Endothelial cell of umbilical vein (primary cell): ENCODE results near the gene KLHL18. TPM values are rescaled to one million over a fixed set of nuclear protein-coding genes. Genes with fewer than 3 reads are reported as not detected.
A peak's percentile ranks its signal among the peaks of the same experiment; 100 is the strongest.

Source experiments
- BruUV-seq: library from RNA; stranded (reverse); fragments of 400-500 nt; replicated peaks from 2 replicates; lab custom pipeline; 2021; lab: Mats Ljungman, UMichigan
- CTCF ChIA-PET: fragments of 300-600, 350-600 bp; sonication (Branson Sonifier 250); formaldehyde crosslinking; loops from one replicate; lab custom pipeline; 2021; ENCODE audit warnings: antibody characterized with exemption, inconsistent platforms; lab: Charles Lee
- POLR2A ChIA-PET: fragments of 300-600, 350-600 bp; sonication (Branson Sonifier 250); formaldehyde crosslinking; loops from one replicate; lab custom pipeline; 2021; ENCODE audit warnings: antibody characterized with exemption, inconsistent platforms; lab: Charles Lee
- DNase-seq: peaks from one replicate; pipeline ENCODE4 v3.0.0-alpha.2; 2011; ENCODE audit warnings: low read depth, low spot score
- FAIRE-seq: peaks from 2 replicates; lab custom pipeline; 2011; peaks lifted over from hg19 to GRCh38; lab: Jason Lieb, UNC
- H2AFZ ChIP-seq: 2 replicates; pipeline ENCODE4 v1.6.0; 2012; ENCODE audit warnings: low read depth, low read length, control low read depth, inconsistent platforms
- H3K27ac ChIP-seq: 2 replicates; pipeline ENCODE4 v1.5.1; 2011; ENCODE audit warnings: low read depth, mild to moderate bottlenecking, control low read depth, low read length, moderate library complexity; ENCODE audit not compliant: insufficient read depth
- H3K27me3 ChIP-seq, 2 experiments: 2 replicates each; pipeline versions ENCODE4 v1.6.0 to v1.6.1; 2011; ENCODE audit warnings: low read length in 2 of 2, mixed read lengths in 1 of 2; ENCODE audit not compliant: control insufficient read depth in 2 of 2, insufficient read depth in 2 of 2
- H3K36me3 ChIP-seq, 2 experiments: 2 replicates in 1 of 2; 3 replicates in 1 of 2; pipeline ENCODE4 v1.5.1; 2011; ENCODE audit warnings: low read length in 2 of 2, mild to moderate bottlenecking in 1 of 2, moderate library complexity in 1 of 2; ENCODE audit not compliant: control insufficient read depth in 2 of 2, insufficient read depth in 2 of 2; ENCODE audit errors: extremely low read depth in 1 of 2
- H3K4me1 ChIP-seq: 3 replicates; pipeline ENCODE4 v1.5.1; 2011; ENCODE audit warnings: mild to moderate bottlenecking, low read length; ENCODE audit not compliant: control insufficient read depth, insufficient read depth; ENCODE audit errors: extremely low read depth
- H3K4me2 ChIP-seq: 2 replicates; pipeline ENCODE4 v1.6.1; 2011; ENCODE audit warnings: low read length, control low read depth, mixed read lengths; ENCODE audit not compliant: insufficient read depth
- H3K4me3 ChIP-seq, 3 experiments: fragments of 200-600 bp in 1 of 3; sonication (generic), shearing (Covaris generic) in 1 of 3; replicated peaks in 1 of 3; 2 replicates each; pipeline ENCODE4 v1.5.1; 2011 to 2016; ENCODE audit warnings: control low read depth in 3 of 3, low read length in 3 of 3, mild to moderate bottlenecking in 2 of 3, inconsistent platforms in 1 of 3, low read depth in 1 of 3, moderate library complexity in 1 of 3; ENCODE audit not compliant: insufficient read depth in 1 of 3
- H3K79me2 ChIP-seq: 2 replicates; pipeline ENCODE4 v1.6.0; 2012; ENCODE audit warnings: low read length, inconsistent platforms; ENCODE audit not compliant: control insufficient read depth, insufficient read depth
- H3K9ac ChIP-seq: replicated peaks from 2 replicates; pipeline ENCODE3; 2011; ENCODE audit warnings: low read length, control low read depth; ENCODE audit not compliant: insufficient read depth; ENCODE audit errors: extremely low read depth
- H3K9me1 ChIP-seq: replicated peaks from 3 replicates; pipeline ENCODE4 v1.6.0; 2011; ENCODE audit warnings: mild to moderate bottlenecking, low read length; ENCODE audit not compliant: control insufficient read depth, insufficient read depth; ENCODE audit errors: extremely low read depth
- H3K9me3 ChIP-seq: replicated peaks from 2 replicates; pipeline ENCODE4 v1.5.1; 2012; ENCODE audit warnings: low read length, inconsistent platforms; ENCODE audit not compliant: control insufficient read depth, insufficient read depth
- H4K20me1 ChIP-seq: replicated peaks from 2 replicates; pipeline ENCODE3; 2011; ENCODE audit warnings: mild to moderate bottlenecking, low read length; ENCODE audit not compliant: control insufficient read depth, insufficient read depth; ENCODE audit errors: extremely low read depth
- CTCF ChIP-seq, 2 donors: IDR thresholded peaks; 1 replicate in 1 of 2; 2 replicates in 1 of 2; pipeline ENCODE4 v1.5.1; 2011; ENCODE audit warnings: low read length in 2 of 2, mild to moderate bottlenecking in 2 of 2, moderate library complexity in 2 of 2, control low read depth in 1 of 2, inconsistent platforms in 1 of 2, low read depth in 1 of 2; ENCODE audit not compliant: insufficient read depth in 1 of 2; ENCODE audit errors: extremely low read depth in 1 of 2
- EZH2 ChIP-seq: IDR thresholded peaks from 2 replicates; pipeline ENCODE4 v1.6.1; 2012; ENCODE audit warnings: borderline replicate concordance, low read depth, mild to moderate bottlenecking, moderate library complexity, low read length, inconsistent platforms; ENCODE audit not compliant: severe bottlenecking
- FOS ChIP-seq: IDR thresholded peaks from 2 replicates; pipeline ENCODE4 v1.6.1; 2011; ENCODE audit warnings: mild to moderate bottlenecking, low read length, moderate library complexity, borderline replicate concordance; ENCODE audit not compliant: insufficient read depth
- GATA2 ChIP-seq: IDR thresholded peaks from 2 replicates; pipeline ENCODE4 v1.7.0; 2011; ENCODE audit warnings: low read depth, mild to moderate bottlenecking, moderate library complexity, mixed read lengths, low read length; ENCODE audit not compliant: insufficient read length, insufficient read depth
- JUN ChIP-seq: IDR thresholded peaks from 2 replicates; pipeline ENCODE4 v1.6.1; 2011; ENCODE audit warnings: borderline replicate concordance, low read depth; ENCODE audit not compliant: insufficient read length, insufficient read depth
- MAX ChIP-seq: IDR thresholded peaks from 2 replicates; pipeline ENCODE4 v1.6.1; 2011; ENCODE audit not compliant: insufficient read depth, insufficient read length
- MYC ChIP-seq: IDR thresholded peaks from one replicate; pipeline ENCODE4 v1.6.1; 2011; ENCODE audit warnings: mild to moderate bottlenecking, low read depth, low read length
- POLR2A ChIP-seq: IDR thresholded peaks from 2 replicates; pipeline ENCODE4 v1.6.1; 2012; ENCODE audit warnings: low read depth, mild to moderate bottlenecking, control low read depth, low read length
- POLR2AphosphoS5 ChIP-seq: IDR thresholded peaks from 2 replicates; pipeline ENCODE4 v1.6.1; 2012; ENCODE audit warnings: low read depth, mild to moderate bottlenecking, control low read depth, low read length, moderate library complexity; ENCODE audit not compliant: insufficient read depth
- dilution Hi-C: fragments of 300-500 bp; cut with MboI; formaldehyde crosslinking; loops from one replicate; pipeline ENCODE4 v1.15.0; 2019; ENCODE audit warnings: low sequenced_read_pairs; ENCODE audit not compliant: extremely low pct_ligation_motif_present
- intact Hi-C: fragments of 100-400 bp; cut with micrococcal nuclease; formaldehyde crosslinking; loops from one replicate; pipeline ENCODE4 v1.10.0; 2022
- polyA plus RNA-seq, 4 experiments: library from polyadenylated mRNA; depleted of rRNA in 3 of 4; stranded (reverse) in 3 of 4; unstranded in 1 of 4; fragments of >200 nt; gene quantifications; 2 replicates each; pipeline versions ENCODE4 v1.2.1 to v1.2.3, GENCODE V29; 2011 to 2012; ENCODE audit warnings: missing spikeins in 1 of 4
- total RNA-seq: library from RNA; stranded (reverse); gene quantifications from 2 replicates; pipeline ENCODE4 v1.2.3, GENCODE V29; 2021

The KLHL18 gene
- total and polyA plus RNA-seq, 2 donors (not counting 3 experiments of a cell fraction or from before 2014, with no cell fraction given) = 43.4 to 58.1 TPM

GRCh38 chr3:47280519-47280918 is 2.2 kb upstream of the KLHL18 start:
- no peak overlapping the region for H3K4me3 ChIP-seq
- no peaks in the 10 kb centered on the region for H3K9me3 ChIP-seq
- H3K9ac ChIP-seq = no peak overlapping the region
- no peaks in the 10 kb centered on the region for H4K20me1 ChIP-seq
- no peak overlapping the region for H3K27ac ChIP-seq
- H3K27me3 ChIP-seq = no peaks in the 10 kb centered on the region
- H2AFZ ChIP-seq = no peak overlapping the region
- dilution Hi-C loops = no loop called here
- FAIRE-seq (no peak), DNase-seq (no peak)
- H3K9me1 ChIP-seq = no peaks in the 10 kb centered on the region
- H3K36me3 ChIP-seq = peaks cover 0 to 3% of the 10 kb centered on the region in 2 experiments
- no peak for TF ChIP-seq JUN
- no peak for TF ChIP-seq FOS
- no peak for TF ChIP-seq GATA2
- TF ChIP-seq POLR2AphosphoS5 = no peak
- POLR2A ChIA-PET = no interaction called here
- no peak overlapping the region for H3K4me2 ChIP-seq
- H3K4me1 ChIP-seq = peaks cover 7% of the 10 kb centered on the region
- H3K79me2 ChIP-seq = peaks cover 47% of the 10 kb centered on the region
- no TSS peak for BruUV-seq
- intact Hi-C loops = loop anchor here (5.0 kb wide), 1 partner anchor 102 kb away; the partner anchor contains the start of gene PTPN23
- CTCF ChIA-PET = interaction anchor here (0.9 to 1.5 kb wide), 5 partner anchors 10 to 91 kb away, joined by 3 to 6 read pairs (median 4); no protein-coding TSS in a partner anchor

- peaks cover 65% of the 10 kb centered on the region for H3K79me2 ChIP-seq
- H3K9me3 ChIP-seq = no peaks in the 10 kb centered on the region
- peak overlapping the region; percentile 63 for H3K4me2 ChIP-seq
- intact Hi-C loops (loop anchor here (2.0 to 5.0 kb wide), 2 partner anchors 32 to 99 kb away; partner anchors contain the start of gene PTPN23), dilution Hi-C loops (no loop called here)
- CTCF ChIA-PET = interaction anchor here (0.7 to 1.6 kb wide), 4 partner anchors 9 to 323 kb away, joined by 3 to 9 read pairs (median 6); no protein-coding TSS in a partner anchor
- peak overlapping the region; percentile 80 for H3K27ac ChIP-seq
- no peaks in the 10 kb centered on the region for H3K27me3 ChIP-seq
- H3K9me1 ChIP-seq = no peaks in the 10 kb centered on the region
- POLR2A ChIA-PET = no interaction called here
- peak overlapping the region; percentile 81 for H3K9ac ChIP-seq
- peak; percentile 41 for DNase-seq
- peaks cover 7% of the 10 kb centered on the region for H3K4me1 ChIP-seq
- H3K4me3 ChIP-seq = peak overlapping the region; percentile 63 to 93 (median 82)
- peak overlapping the region; percentile 92 for H2AFZ ChIP-seq
- FAIRE-seq = no peak
- H3K36me3 ChIP-seq = no peaks in the 10 kb centered on the region
- no TSS peak for BruUV-seq
- no peaks in the 10 kb centered on the region for H4K20me1 ChIP-seq
- TF ChIP-seq EZH2 (no peak), MYC (no peak), GATA2 (no peak), JUN (no peak), POLR2AphosphoS5 (no peak), POLR2A (no peak), CTCF (IDR thresholded peaks at IDR 0.05; ENCODE audit: extremely low read depth in 1 of 2, insufficient read depth in 1 of 2, low read depth in 1 of 2, low read length in 2 of 2) (no peak), FOS (no peak), MAX (no peak)
These were observed 421 bp downstream of the KLHL18 start for GRCh38 chr3:47283193-47283537.
